H9 (cell line): ENCODE data around the gene ASB4. TPM values are rescaled to one million over a fixed set of nuclear protein-coding genes. Genes with fewer than 3 reads are reported as not detected.

Experiments used
- DNase-seq: peaks from one replicate; pipeline ENCODE4 v3.0.0-alpha.2; 2017
- H2AFZ ChIP-seq: one replicate; pipeline ENCODE4 v1.6.1; 2013; ENCODE audit warnings: mild to moderate bottlenecking, low read length, control low read depth, moderate library complexity
- H2AK5ac ChIP-seq: 2 replicates; pipeline ENCODE4 v1.6.1; 2013; ENCODE audit warnings: low read length, control low read depth, mixed read lengths; ENCODE audit not compliant: insufficient read length
- H2BK120ac ChIP-seq: one replicate; pipeline ENCODE4 v1.6.1; 2013; ENCODE audit warnings: low read depth, mild to moderate bottlenecking, low read length, control low read depth, inconsistent platforms; ENCODE audit not compliant: poor library complexity, severe bottlenecking
- H2BK12ac ChIP-seq: 2 replicates; pipeline ENCODE4 v1.6.1; 2013; ENCODE audit warnings: low read length, control low read depth, mixed read lengths, low read depth; ENCODE audit not compliant: insufficient read length
- H2BK15ac ChIP-seq: 2 replicates; pipeline ENCODE4 v1.6.1; 2013; ENCODE audit warnings: low read depth, low read length, control low read depth
- H2BK20ac ChIP-seq: one replicate; pipeline ENCODE4 v1.6.1; 2013; ENCODE audit warnings: low read depth, mild to moderate bottlenecking, low read length, control low read depth, inconsistent platforms; ENCODE audit not compliant: poor library complexity, severe bottlenecking
- H2BK5ac ChIP-seq: 2 replicates; pipeline ENCODE4 v1.6.1; 2013; ENCODE audit warnings: low read length, control low read depth, mixed read lengths; ENCODE audit not compliant: insufficient read length
- H3K14ac ChIP-seq: 2 replicates; pipeline ENCODE4 v1.6.1; 2013; ENCODE audit warnings: low read length, control low read depth; ENCODE audit not compliant: insufficient read depth
- H3K18ac ChIP-seq: 2 replicates; pipeline ENCODE4 v1.6.1; 2013; ENCODE audit warnings: low read depth, mild to moderate bottlenecking, mixed read lengths, low read length, control low read depth; ENCODE audit not compliant: insufficient read length
- H3K23ac ChIP-seq: 2 replicates; pipeline ENCODE4 v1.6.1; 2013; ENCODE audit warnings: low read length, control low read depth, mixed read lengths, low read depth; ENCODE audit not compliant: insufficient read length
- H3K23me2 ChIP-seq: 2 replicates; pipeline ENCODE4 v1.6.1; 2013; ENCODE audit warnings: low read depth, mild to moderate bottlenecking, mixed read lengths, low read length, control low read depth; ENCODE audit not compliant: insufficient read length, poor library complexity, severe bottlenecking
- H3K27ac ChIP-seq: 2 replicates; pipeline ENCODE4 v1.5.1; 2013; ENCODE audit warnings: low read length, control low read depth, mixed read lengths, low read depth; ENCODE audit not compliant: insufficient read length
- H3K27me3 ChIP-seq: 2 replicates; pipeline ENCODE4 v1.6.1; 2013; ENCODE audit warnings: low read length, control low read depth, inconsistent platforms; ENCODE audit not compliant: insufficient read depth
- H3K4ac ChIP-seq: 2 replicates; pipeline ENCODE4 v1.6.1; 2013; ENCODE audit warnings: low read depth, mild to moderate bottlenecking, control low read depth, inconsistent platforms, low read length, moderate library complexity
- H3K4me1 ChIP-seq: 2 replicates; pipeline ENCODE4 v1.6.1; 2013; ENCODE audit warnings: low read length, control low read depth, inconsistent platforms; ENCODE audit not compliant: insufficient read depth
- H3K4me2 ChIP-seq: 2 replicates; pipeline ENCODE4 v1.6.1; 2013; ENCODE audit warnings: low read length, control low read depth, mixed read lengths; ENCODE audit not compliant: insufficient read length, insufficient read depth
- H3K56ac ChIP-seq: 2 replicates; pipeline ENCODE4 v1.6.1; 2013; ENCODE audit warnings: low read depth, mild to moderate bottlenecking, mixed read lengths, low read length, control low read depth; ENCODE audit not compliant: insufficient read length
- H3K79me1 ChIP-seq: 2 replicates; pipeline ENCODE4 v1.6.1; 2013; ENCODE audit warnings: low read depth, mild to moderate bottlenecking, moderate library complexity, low read length, control low read depth, inconsistent platforms; ENCODE audit not compliant: insufficient read depth, poor library complexity, severe bottlenecking
- H3K79me2 ChIP-seq: 2 replicates; pipeline ENCODE4 v1.6.1; 2013; ENCODE audit warnings: low read length, control low read depth, inconsistent platforms; ENCODE audit not compliant: insufficient read depth
- H3K9ac ChIP-seq: 2 replicates; pipeline ENCODE4 v1.6.1; 2013; ENCODE audit warnings: low read length, control low read depth, mixed read lengths; ENCODE audit not compliant: insufficient read length; ENCODE audit errors: extremely low read depth
- H3K9me3 ChIP-seq: one replicate; pipeline ENCODE4 v1.6.1; 2013; ENCODE audit warnings: low read depth, low read length, inconsistent platforms; ENCODE audit not compliant: control insufficient read depth
- H3T11ph ChIP-seq: one replicate; pipeline ENCODE4 v1.6.1; 2013; ENCODE audit warnings: mild to moderate bottlenecking, low read length, control low read depth, inconsistent platforms
- H4K20me1 ChIP-seq: one replicate; pipeline ENCODE4 v1.6.1; 2013; ENCODE audit not compliant: control insufficient read depth, insufficient read length, insufficient read depth
- H4K5ac ChIP-seq: 2 replicates; pipeline ENCODE4 v1.6.1; 2013; ENCODE audit warnings: low read depth, mild to moderate bottlenecking, mixed read lengths, low read length, control low read depth; ENCODE audit not compliant: insufficient read length
- H4K8ac ChIP-seq: replicated peaks from 2 replicates; pipeline ENCODE4 v1.6.1; 2013; ENCODE audit warnings: low read length, control low read depth, mixed read lengths, low read depth; ENCODE audit not compliant: insufficient read length
- H4K91ac ChIP-seq: 2 replicates; pipeline ENCODE4 v1.6.1; 2013; ENCODE audit warnings: low read depth, mild to moderate bottlenecking, moderate library complexity, mixed read lengths, low read length, control low read depth; ENCODE audit not compliant: insufficient read length
- H3K27ac Mint-ChIP-seq, 3 experiments: 2 replicates in 2 of 3; 3 replicates in 1 of 3; pipeline ENCODE4 v1.8.0; 2020 to 2021; ENCODE audit warnings: mixed read lengths in 3 of 3, mild to moderate bottlenecking in 1 of 3, moderate library complexity in 1 of 3
- H3K27me3 Mint-ChIP-seq: 2 replicates; pipeline ENCODE4 v1.8.0; 2021; ENCODE audit warnings: low read depth, mild to moderate bottlenecking, moderate library complexity, mixed read lengths
- H3K36me3 Mint-ChIP-seq, 3 experiments: 2 replicates in 2 of 3; 3 replicates in 1 of 3; pipeline ENCODE4 v1.8.0; 2020 to 2021; ENCODE audit warnings: low read depth in 3 of 3, mixed read lengths in 3 of 3; ENCODE audit not compliant: insufficient read depth in 1 of 3
- H3K4me1 Mint-ChIP-seq, 2 experiments: 2 replicates each; pipeline ENCODE4 v1.8.0; 2020; ENCODE audit warnings: mixed read lengths in 2 of 2
- H3K4me3 Mint-ChIP-seq, 2 experiments: 2 replicates in 1 of 2; 3 replicates in 1 of 2; pipeline ENCODE4 v1.8.0; 2020 to 2021; ENCODE audit warnings: mild to moderate bottlenecking in 2 of 2, mixed read lengths in 2 of 2, moderate library complexity in 1 of 2
- H3K9me3 Mint-ChIP-seq, 2 experiments: 2 replicates in 1 of 2; 3 replicates in 1 of 2; pipeline ENCODE4 v1.8.0; 2020; ENCODE audit warnings: mild to moderate bottlenecking in 2 of 2, mixed read lengths in 2 of 2, moderate library complexity in 1 of 2
- CTCF ChIP-seq: fragments of 200-600 bp; sonication (generic); conservative IDR thresholded peaks from 3 replicates; pipeline ENCODE4 v1.8.0; 2021; ENCODE audit warnings: antibody characterized with exemption, mild to moderate bottlenecking
- WGBS: extraction: QIAGEN DNeasy Blood & Tissue Kit; methylation state at CpG from one replicate; pipeline ENCODE4 v1.1.7; 2013; ENCODE audit warnings: missing lambda C conversion rate, low lambda C conversion rate, mixed read lengths; ENCODE audit not compliant: insufficient read length; ENCODE audit errors: extremely low coverage; 5-methylcytosine and 5-hydroxymethylcytosine counted together
- total RNA-seq: library from RNA; stranded (reverse); gene quantifications from 2 replicates; pipeline ENCODE4 v1.2.1, GENCODE V29; 2021

Gene ASB4
- total RNA-seq, 1 experiment from 2014 or later: not detected

- peaks cover 9% of the 10 kb centered on the region; the same call in 1 of the 2 replicates for H3K27me3 Mint-ChIP-seq
- no peak overlapping the region for H4K91ac ChIP-seq
- H3K36me3 Mint-ChIP-seq: no peaks in the 10 kb centered on the region
- no peak overlapping the region for H2BK15ac ChIP-seq
- no peak overlapping the region for H3K4ac ChIP-seq
- H3K4me1 Mint-ChIP-seq: no peaks in the 10 kb centered on the region
- no peaks in the 10 kb centered on the region for H3K27me3 ChIP-seq
- no peaks in the 10 kb centered on the region for H3K79me2 ChIP-seq
- H3K18ac ChIP-seq: no peak overlapping the region
- TF ChIP-seq CTCF: no peak
- H3K56ac ChIP-seq: no peak overlapping the region
- H3K9ac ChIP-seq: no peak overlapping the region
- H2AK5ac ChIP-seq: no peak overlapping the region
- H2BK20ac ChIP-seq: no peak overlapping the region
- DNase-seq: no peak
- no CpG with 5 or more reads among the region's 3 CpGs for WGBS
- no peaks in the 10 kb centered on the region for H4K20me1 ChIP-seq
- no peak overlapping the region for H2AFZ ChIP-seq
- H3K27ac Mint-ChIP-seq: no peak overlapping the region
- H3K9me3 ChIP-seq: no peaks in the 10 kb centered on the region
- H3K9me3 Mint-ChIP-seq: no peaks in the 10 kb centered on the region; a peak in 1 of 5 replicates
- H3K23me2 ChIP-seq: no peaks in the 10 kb centered on the region
- no peak overlapping the region for H3K23ac ChIP-seq
- no peaks in the 10 kb centered on the region for H3K79me1 ChIP-seq
- H3K4me3 Mint-ChIP-seq: no peak overlapping the region
- no peak overlapping the region for H3K4me2 ChIP-seq
- no peak overlapping the region for H2BK12ac ChIP-seq
- no peak overlapping the region for H2BK5ac ChIP-seq
- H3K14ac ChIP-seq: no peak overlapping the region
- H2BK120ac ChIP-seq: no peak overlapping the region
- H4K5ac ChIP-seq: no peak overlapping the region
- no peak overlapping the region for H4K8ac ChIP-seq
- no peak overlapping the region for H3T11ph ChIP-seq
- no peak overlapping the region for H3K27ac ChIP-seq
- no peaks in the 10 kb centered on the region for H3K4me1 ChIP-seq
These were observed 46.0 kb downstream of the ASB4 start for GRCh38 chr7:95531605-95532219.
